Stomach (tissue), 4 donors: ENCODE results near the gene DOCK4.

Source experiments
- EP300 ChIP-seq: sonication (generic); formaldehyde crosslinking; IDR thresholded peaks from one replicate; pipeline ENCODE4 v1.6.1; 2017; ENCODE audit warnings: antibody characterized with exemption
- POLR2A ChIP-seq, 4 donors: fragments of 450-650 bp; IDR thresholded peaks; one replicate each; pipeline ENCODE4 v1.6.1; 2016; ENCODE audit warnings: antibody characterized with exemption in 4 of 4, control low read depth in 2 of 4, mild to moderate bottlenecking in 1 of 4, moderate library complexity in 1 of 4
- POLR2AphosphoS5 ChIP-seq, 3 donors: sonication (generic); formaldehyde crosslinking; IDR thresholded peaks; one replicate each; pipeline ENCODE4 v1.6.1; 2016; ENCODE audit warnings: antibody characterized with exemption in 3 of 3
- TF ChIP-seq, protein P1 (sequence below), 7 experiments: fragments of 450-650 bp in 4 of 7; fragments of 200-600 bp in 3 of 7; sonication (generic) in 3 of 7; IDR thresholded peaks; one replicate each; pipeline ENCODE4 v1.5.1; 2016 to 2019; ENCODE audit warnings: antibody characterized with exemption in 7 of 7, control low read depth in 2 of 7, mild to moderate bottlenecking in 1 of 7

DNA sequence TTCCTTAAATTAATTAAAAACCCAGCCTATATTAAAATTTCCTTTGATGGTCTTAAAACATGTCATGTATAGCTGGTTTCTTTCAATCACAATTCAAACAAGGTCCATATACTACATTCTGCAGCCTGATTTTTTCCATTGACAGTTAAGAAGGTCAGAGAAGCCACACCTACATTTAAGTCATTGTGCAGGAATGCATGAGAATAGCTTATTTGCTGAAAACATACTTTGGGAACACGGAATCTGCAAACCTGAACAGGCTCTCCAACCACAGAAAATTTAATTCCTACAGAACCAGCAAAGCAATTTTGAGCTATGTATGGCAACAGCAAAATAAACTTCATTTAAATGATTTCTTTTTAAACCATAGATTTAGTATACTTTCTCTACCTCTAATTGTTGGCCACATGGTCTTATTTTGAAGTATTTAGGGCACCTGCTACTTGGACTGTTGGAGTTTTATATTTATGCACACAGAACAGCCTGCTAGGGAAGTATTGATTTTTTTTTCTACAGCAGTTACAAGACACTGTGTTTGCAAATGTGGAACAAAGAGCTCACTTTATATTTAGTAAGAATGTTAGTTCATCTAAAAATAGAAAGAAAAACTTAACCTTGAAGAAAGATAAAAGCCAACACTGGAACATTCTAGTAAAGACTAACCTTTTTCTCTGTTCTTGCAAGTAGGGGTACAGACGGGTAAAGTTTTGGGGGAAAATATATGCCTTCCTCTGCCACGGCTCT lies 403.0 kb downstream of the DOCK4 start:
- TF ChIP-seq, protein P1, sequence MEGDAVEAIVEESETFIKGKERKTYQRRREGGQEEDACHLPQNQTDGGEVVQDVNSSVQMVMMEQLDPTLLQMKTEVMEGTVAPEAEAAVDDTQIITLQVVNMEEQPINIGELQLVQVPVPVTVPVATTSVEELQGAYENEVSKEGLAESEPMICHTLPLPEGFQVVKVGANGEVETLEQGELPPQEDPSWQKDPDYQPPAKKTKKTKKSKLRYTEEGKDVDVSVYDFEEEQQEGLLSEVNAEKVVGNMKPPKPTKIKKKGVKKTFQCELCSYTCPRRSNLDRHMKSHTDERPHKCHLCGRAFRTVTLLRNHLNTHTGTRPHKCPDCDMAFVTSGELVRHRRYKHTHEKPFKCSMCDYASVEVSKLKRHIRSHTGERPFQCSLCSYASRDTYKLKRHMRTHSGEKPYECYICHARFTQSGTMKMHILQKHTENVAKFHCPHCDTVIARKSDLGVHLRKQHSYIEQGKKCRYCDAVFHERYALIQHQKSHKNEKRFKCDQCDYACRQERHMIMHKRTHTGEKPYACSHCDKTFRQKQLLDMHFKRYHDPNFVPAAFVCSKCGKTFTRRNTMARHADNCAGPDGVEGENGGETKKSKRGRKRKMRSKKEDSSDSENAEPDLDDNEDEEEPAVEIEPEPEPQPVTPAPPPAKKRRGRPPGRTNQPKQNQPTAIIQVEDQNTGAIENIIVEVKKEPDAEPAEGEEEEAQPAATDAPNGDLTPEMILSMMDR (IDR thresholded peaks at IDR 0.05), result no peak
- TF ChIP-seq POLR2A (IDR thresholded peaks at IDR 0.05), result no peak
- TF ChIP-seq POLR2AphosphoS5 (IDR thresholded peaks at IDR 0.05), result no peak
- no peak for TF ChIP-seq EP300
